ENCODE results near the gene TBC1D1.

- no peak for TF ChIP-seq POLR2A (IDR thresholded peaks at IDR 0.05)
- TF ChIP-seq CTCF (IDR thresholded peaks at IDR 0.05): no peak
- TF ChIP-seq POLR2AphosphoS5 (IDR thresholded peaks at IDR 0.05): no peak
Measured at GRCh38 chr4:37847311-37847884, 43.5 kb upstream of the TBC1D1 start.

Data from transverse colon (tissue), 4 donors.